Measurements from ENCODE around the gene RCAN3. TPM values are rescaled to one million over a fixed set of nuclear protein-coding genes. Genes with fewer than 3 reads are reported as not detected.
"Not testable (repeated sequence)": the region's sequence is repeated elsewhere in the genome, so short reads cannot be mapped to it uniquely, and the experiment has no call there.

RCAN3 gene
- total RNA-seq, 1 experiment from 2014 or later, result 21.9 TPM

- no TSS peak for BruUV-seq (replicated peaks)
- Histone ChIP-seq H3K9me2 (ENCODE audit: insufficient read depth) (no peaks in the 10 kb centered on the region), H3F3A (ENCODE audit: insufficient read depth, low read depth) (no peaks in the 10 kb centered on the region), H4K20me1 (ENCODE audit: insufficient read depth) (no peaks in the 10 kb centered on the region), H3K4me3 (no peak overlapping the region), H3K27ac (no peak overlapping the region), H2AFZ (no peak overlapping the region), H3K4me2 (no peak overlapping the region), H3K27me3 (ENCODE audit: insufficient read depth, low read depth) (no peaks in the 10 kb centered on the region), H3K79me2 (ENCODE audit: low read depth) (no peaks in the 10 kb centered on the region), H3K36me3 (ENCODE audit: low read depth) (no peaks in the 10 kb centered on the region), H3K9me3 (ENCODE audit: insufficient read depth, low read depth) (no peaks in the 10 kb centered on the region), H3K4me1 (replicated peaks; ENCODE audit: insufficient read depth) (no peaks in the 10 kb centered on the region)
- TF ChIP-seq, protein P1, sequence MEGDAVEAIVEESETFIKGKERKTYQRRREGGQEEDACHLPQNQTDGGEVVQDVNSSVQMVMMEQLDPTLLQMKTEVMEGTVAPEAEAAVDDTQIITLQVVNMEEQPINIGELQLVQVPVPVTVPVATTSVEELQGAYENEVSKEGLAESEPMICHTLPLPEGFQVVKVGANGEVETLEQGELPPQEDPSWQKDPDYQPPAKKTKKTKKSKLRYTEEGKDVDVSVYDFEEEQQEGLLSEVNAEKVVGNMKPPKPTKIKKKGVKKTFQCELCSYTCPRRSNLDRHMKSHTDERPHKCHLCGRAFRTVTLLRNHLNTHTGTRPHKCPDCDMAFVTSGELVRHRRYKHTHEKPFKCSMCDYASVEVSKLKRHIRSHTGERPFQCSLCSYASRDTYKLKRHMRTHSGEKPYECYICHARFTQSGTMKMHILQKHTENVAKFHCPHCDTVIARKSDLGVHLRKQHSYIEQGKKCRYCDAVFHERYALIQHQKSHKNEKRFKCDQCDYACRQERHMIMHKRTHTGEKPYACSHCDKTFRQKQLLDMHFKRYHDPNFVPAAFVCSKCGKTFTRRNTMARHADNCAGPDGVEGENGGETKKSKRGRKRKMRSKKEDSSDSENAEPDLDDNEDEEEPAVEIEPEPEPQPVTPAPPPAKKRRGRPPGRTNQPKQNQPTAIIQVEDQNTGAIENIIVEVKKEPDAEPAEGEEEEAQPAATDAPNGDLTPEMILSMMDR (conservative IDR thresholded peaks at IDR 0.05), result no peak
- no peak for TF ChIP-seq EZH2 (IDR thresholded peaks at IDR 0.05; ENCODE audit: low read depth)
- intact Hi-C loops (cut with micrococcal nuclease; ENCODE audit: unreplicated experiment), result no loop called here
- ChIA-PET POLR2A (ENCODE audit: unreplicated experiment) (no interaction called here), CTCF (interaction anchor here (0.6 kb wide), 1 partner anchor 583 kb away, joined by 9 read pairs; no protein-coding TSS in a partner anchor)
- no peak for DNase-seq
Observed at GRCh38 chr1:24526045-24526444, 23.4 kb downstream of the RCAN3 start.

DNA sequence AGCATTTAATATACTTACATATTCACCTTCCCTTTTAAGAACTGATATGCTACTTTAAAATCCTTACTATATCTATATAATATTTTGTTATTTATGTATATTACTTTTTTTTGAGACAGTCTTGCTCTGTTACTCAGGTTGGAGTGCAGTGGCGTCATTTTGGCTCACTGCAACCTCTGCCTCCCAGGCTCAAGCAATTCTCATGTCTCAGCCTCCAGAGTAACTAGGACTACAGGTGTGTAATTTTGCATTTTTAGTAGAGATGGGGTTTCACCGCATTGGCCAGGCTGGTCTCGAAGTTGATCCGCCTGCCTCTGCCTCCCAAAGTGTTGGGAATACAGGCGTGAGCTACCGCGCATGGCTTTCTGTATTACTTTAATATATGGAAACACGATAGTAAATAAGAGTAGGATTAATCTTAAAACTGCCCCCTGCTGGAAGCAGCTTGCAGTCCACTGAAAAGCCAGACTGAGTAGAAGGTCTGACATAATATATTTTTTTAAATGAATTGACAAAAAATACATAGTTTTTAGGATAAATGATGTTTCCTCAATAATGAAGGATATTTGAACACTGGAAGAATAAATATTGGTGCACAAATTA lies 24.4 kb downstream of the RCAN3 start:
- H3K4me3 ChIP-seq, result no peak overlapping the region
- H3K27ac ChIP-seq, result no peak overlapping the region
- no peak for DNase-seq
- no peaks in the 10 kb centered on the region for H4K20me1 ChIP-seq (ENCODE audit: insufficient read depth)
- no peaks in the 10 kb centered on the region for H3K79me2 ChIP-seq (ENCODE audit: low read depth)
- CTCF ChIA-PET, result interaction anchor here (0.5 to 0.9 kb wide), 3 partner anchors 36 to 308 kb away, joined by 3 read pairs; no protein-coding TSS in a partner anchor
- no peak for TF ChIP-seq EZH2 (IDR thresholded peaks at IDR 0.05; ENCODE audit: low read depth)
- TF ChIP-seq, protein P1 (conservative IDR thresholded peaks at IDR 0.05), result peak; percentile 59
- no peaks in the 10 kb centered on the region for H3K27me3 ChIP-seq (ENCODE audit: insufficient read depth, low read depth)
- intact Hi-C loops (cut with micrococcal nuclease; ENCODE audit: unreplicated experiment), result no loop called here
- H3K4me2 ChIP-seq, result no peak overlapping the region
- H3K4me1 ChIP-seq (replicated peaks; ENCODE audit: insufficient read depth), result no peaks in the 10 kb centered on the region
- H3K9me3 ChIP-seq (ENCODE audit: insufficient read depth, low read depth), result no peaks in the 10 kb centered on the region
- H3K9me2 ChIP-seq (ENCODE audit: insufficient read depth), result no peaks in the 10 kb centered on the region
- H3K36me3 ChIP-seq (ENCODE audit: low read depth), result no peaks in the 10 kb centered on the region
- H2AFZ ChIP-seq, result no peak overlapping the region
- BruUV-seq (replicated peaks), result no TSS peak
- POLR2A ChIA-PET (ENCODE audit: unreplicated experiment), result no interaction called here
- H3F3A ChIP-seq (ENCODE audit: insufficient read depth, low read depth), result no peaks in the 10 kb centered on the region

DNA sequence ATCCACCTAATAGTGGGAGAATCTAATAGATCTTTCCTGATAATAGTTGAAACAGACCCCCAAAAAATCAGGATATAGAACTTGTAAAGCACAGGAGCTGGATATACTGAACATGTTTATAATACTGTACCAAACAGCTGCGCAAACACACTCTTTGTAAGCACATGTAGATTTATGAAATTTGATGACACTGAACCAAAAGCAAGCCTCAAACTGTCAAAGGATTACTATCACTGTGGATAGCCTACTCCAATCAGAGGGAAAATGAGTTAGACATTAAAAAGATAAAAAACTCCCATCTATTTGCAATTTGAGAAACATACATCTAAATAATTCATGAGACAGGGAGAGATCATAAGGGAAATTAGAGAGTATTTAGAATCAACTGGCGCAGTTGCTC lies 26.1 kb downstream of the RCAN3 start:
- DNase-seq, result no peak
- BruUV-seq (replicated peaks), result no TSS peak
- no peak overlapping the region for H3K4me3 ChIP-seq
- H3K9me2 ChIP-seq (ENCODE audit: insufficient read depth), result no peaks in the 10 kb centered on the region
- no peaks in the 10 kb centered on the region for H3K27me3 ChIP-seq (ENCODE audit: insufficient read depth, low read depth)
- no peak overlapping the region for H3K27ac ChIP-seq
- H3K79me2 ChIP-seq (ENCODE audit: low read depth), result no peaks in the 10 kb centered on the region
- ChIA-PET POLR2A (ENCODE audit: unreplicated experiment) (interaction anchor here (0.7 kb wide), 2 partner anchors 14 to 302 kb away, joined by 3 to 22 read pairs; no protein-coding TSS in a partner anchor), CTCF (no interaction called here)
- no peaks in the 10 kb centered on the region for H3K36me3 ChIP-seq (ENCODE audit: low read depth)
- H3F3A ChIP-seq (ENCODE audit: insufficient read depth, low read depth), result no peaks in the 10 kb centered on the region
- H3K4me2 ChIP-seq, result no peak overlapping the region
- TF ChIP-seq EZH2 (IDR thresholded peaks at IDR 0.05; ENCODE audit: low read depth), result no peak
- TF ChIP-seq, protein P1 (conservative IDR thresholded peaks at IDR 0.05), result no peak
- H3K4me1 ChIP-seq (replicated peaks; ENCODE audit: insufficient read depth), result no peaks in the 10 kb centered on the region
- intact Hi-C loops (cut with micrococcal nuclease; ENCODE audit: unreplicated experiment), result no loop called here
- H3K9me3 ChIP-seq (ENCODE audit: insufficient read depth, low read depth), result no peaks in the 10 kb centered on the region
- H2AFZ ChIP-seq, result no peak overlapping the region
- no peaks in the 10 kb centered on the region for H4K20me1 ChIP-seq (ENCODE audit: insufficient read depth)

GRCh38 chr1:24529292-24529691 lies 26.7 kb downstream of the RCAN3 start:
- H3K4me2 ChIP-seq; H2AFZ ChIP-seq; H3F3A ChIP-seq (ENCODE audit: insufficient read depth, low read depth); H3K27me3 ChIP-seq (ENCODE audit: insufficient read depth, low read depth); H3K4me1 ChIP-seq (replicated peaks; ENCODE audit: insufficient read depth); H3K79me2 ChIP-seq (ENCODE audit: low read depth); H3K27ac ChIP-seq; H3K9me3 ChIP-seq (ENCODE audit: insufficient read depth, low read depth); BruUV-seq (replicated peaks); H4K20me1 ChIP-seq (ENCODE audit: insufficient read depth); CTCF ChIA-PET; H3K36me3 ChIP-seq (ENCODE audit: low read depth); DNase-seq; H3K9me2 ChIP-seq (ENCODE audit: insufficient read depth); H3K4me3 ChIP-seq; intact Hi-C loops (cut with micrococcal nuclease; ENCODE audit: unreplicated experiment): not testable (repeated sequence)
- POLR2A ChIA-PET (ENCODE audit: unreplicated experiment), result interaction anchor here (0.7 kb wide), 1 partner anchor 14 kb away, joined by 22 read pairs; no protein-coding TSS in a partner anchor
